SU-DHL-6 (cell line): ENCODE measurements around the gene ZC3H7B.

Source experiments
- H2AFZ ChIP-seq: fragments of 200-600 bp; sonication (generic); 2 replicates; pipeline ENCODE4 v1.6.1; 2014; ENCODE audit warnings: low read depth, mild to moderate bottlenecking, moderate library complexity, mixed read lengths, antibody characterized with exemption, low read length; ENCODE audit not compliant: severe bottlenecking
- H3F3A ChIP-seq: fragments of 200-600 bp; shearing (Covaris generic); 2 replicates; pipeline ENCODE4 v1.6.0; 2016; ENCODE audit warnings: antibody characterized with exemption, mild to moderate bottlenecking; ENCODE audit not compliant: insufficient read depth
- H3K27ac ChIP-seq: fragments of 200-600 bp; sonication (generic); 2 replicates; pipeline ENCODE4 v1.5.1; 2016; ENCODE audit warnings: low read depth, mild to moderate bottlenecking, low read length, moderate library complexity, mixed read lengths
- H3K27me3 ChIP-seq: fragments of 200-600 bp; sonication (generic), shearing (Covaris generic); 2 replicates; pipeline ENCODE4 v1.6.0; 2014; ENCODE audit warnings: mild to moderate bottlenecking, low read length
- H3K36me3 ChIP-seq: fragments of 200-600 bp; sonication (generic); 2 replicates; pipeline ENCODE4 v1.6.1; 2014; ENCODE audit warnings: mild to moderate bottlenecking, low read length, mixed read lengths
- H3K4me2 ChIP-seq: fragments of 300-600, 200-600 bp; shearing (Covaris generic), sonication (generic); 2 replicates; pipeline ENCODE4 v1.6.0; 2014; ENCODE audit warnings: low read length, low read depth, mild to moderate bottlenecking; ENCODE audit not compliant: poor library complexity, severe bottlenecking
- H3K4me3 ChIP-seq: fragments of 200-600 bp; sonication (generic); 2 replicates; pipeline ENCODE4 v1.5.1; 2014; ENCODE audit warnings: antibody characterized with exemption, low read length, mild to moderate bottlenecking, mixed read lengths; ENCODE audit not compliant: insufficient read depth, poor library complexity, severe bottlenecking
- H3K79me2 ChIP-seq: fragments of 200-600 bp; sonication (generic); 2 replicates; pipeline ENCODE4 v1.6.1; 2014; ENCODE audit warnings: mild to moderate bottlenecking, low read length, moderate library complexity; ENCODE audit not compliant: insufficient read depth
- H3K9ac ChIP-seq: fragments of 200-600 bp; sonication (generic); 2 replicates; pipeline ENCODE4 v1.7.0; 2014; ENCODE audit warnings: mild to moderate bottlenecking, low read length
- H3K9me2 ChIP-seq: fragments of 200-600 bp; sonication (generic); replicated peaks from 2 replicates; pipeline ENCODE4 v1.6.1; 2014; ENCODE audit warnings: low read length; ENCODE audit not compliant: insufficient read depth
- H3K9me3 ChIP-seq: fragments of 200-600 bp; sonication (generic); 2 replicates; pipeline ENCODE4 v1.6.1; 2014; ENCODE audit warnings: low read length, mixed read lengths; ENCODE audit not compliant: insufficient read depth
- H4K20me1 ChIP-seq: fragments of 200-600 bp; sonication (generic); 2 replicates; pipeline ENCODE4 v1.6.1; 2014; ENCODE audit warnings: low read depth, mild to moderate bottlenecking, antibody characterized with exemption, low read length, moderate library complexity, mixed read lengths
- CTCF ChIP-seq: fragments of 200-600 bp; sonication (generic); IDR thresholded peaks from one replicate; pipeline ENCODE4 v1.5.1; 2017; ENCODE audit warnings: antibody characterized with exemption, mild to moderate bottlenecking, low read length, moderate library complexity; ENCODE audit not compliant: insufficient read depth, poor library complexity, severe bottlenecking
- EZH2phosphoT487 ChIP-seq: fragments of 200-600 bp; sonication (generic), shearing (Covaris generic); conservative IDR thresholded peaks from 2 replicates; pipeline ENCODE4 v1.6.1; 2018; ENCODE audit warnings: mild to moderate bottlenecking, antibody characterized with exemption, low read length, moderate library complexity, mixed read lengths

ZC3H7B gene

GRCh38 chr22:41310336-41310735 lies 9.0 kb downstream of the ZC3H7B start:
- Histone ChIP-seq H3F3A (peaks cover 4% of the 10 kb centered on the region; the same call in 1 of the 2 replicates), H3K9me3 (no peaks in the 10 kb centered on the region), H3K4me3 (no peak overlapping the region), H3K27me3 (no peaks in the 10 kb centered on the region), H3K79me2 (peaks cover 24% of the 10 kb centered on the region), H4K20me1 (no peaks in the 10 kb centered on the region), H2AFZ (no peak overlapping the region), H3K9ac (no peak overlapping the region), H3K4me2 (no peak overlapping the region), H3K27ac (no peak overlapping the region), H3K36me3 (no peaks in the 10 kb centered on the region), H3K9me2 (no peaks in the 10 kb centered on the region)
- TF ChIP-seq CTCF (no peak), EZH2phosphoT487 (no peak)

DNA sequence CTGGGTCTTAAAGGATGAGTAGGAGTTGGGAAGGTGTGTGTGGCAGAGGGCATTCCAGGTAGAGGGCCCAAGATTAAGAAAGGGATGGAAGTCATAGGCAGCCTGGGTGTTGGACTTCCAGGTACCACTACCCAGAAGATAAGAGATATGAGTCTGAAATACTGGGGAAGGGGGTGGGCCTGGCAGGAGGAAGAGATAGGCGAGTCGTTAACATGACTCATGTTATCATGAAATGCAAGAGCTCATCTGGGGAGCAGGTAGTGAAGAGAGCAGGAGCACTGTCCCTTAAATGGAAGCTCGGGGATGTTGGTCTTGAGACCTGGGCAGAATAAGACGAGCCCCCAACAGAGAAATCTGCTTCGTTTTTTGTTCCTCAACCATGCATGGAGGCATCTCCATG lies 10.2 kb downstream of the ZC3H7B start:
- no peaks in the 10 kb centered on the region for H4K20me1 ChIP-seq

GRCh38 chr22:41314821-41315220 lies 13.5 kb downstream of the ZC3H7B start:
- Histone ChIP-seq H3K79me2 (peaks cover 19% of the 10 kb centered on the region), H3K4me2 (no peak overlapping the region), H3K9me3 (no peaks in the 10 kb centered on the region), H4K20me1 (no peaks in the 10 kb centered on the region), H3K4me3 (no peak overlapping the region), H3K27me3 (no peaks in the 10 kb centered on the region), H2AFZ (no peak overlapping the region), H3K9ac (no peak overlapping the region), H3F3A (no peaks in the 10 kb centered on the region), H3K36me3 (no peaks in the 10 kb centered on the region), H3K27ac (no peak overlapping the region), H3K9me2 (no peaks in the 10 kb centered on the region)
- TF ChIP-seq EZH2phosphoT487 (no peak), CTCF (no peak)

More for the DNA sequence above, 10.2 kb downstream of the ZC3H7B start:
- Histone ChIP-seq H3K36me3 (no peaks in the 10 kb centered on the region), H3K9ac (no peak overlapping the region), H3K4me2 (no peak overlapping the region), H3K4me3 (no peak overlapping the region), H3K79me2 (peaks cover 21% of the 10 kb centered on the region), H3K9me2 (no peaks in the 10 kb centered on the region), H3K27me3 (no peaks in the 10 kb centered on the region), H3K9me3 (no peaks in the 10 kb centered on the region), H2AFZ (no peak overlapping the region), H3F3A (no peaks in the 10 kb centered on the region), H3K27ac (no peak overlapping the region)
- TF ChIP-seq CTCF: no peak
- no peak for TF ChIP-seq EZH2phosphoT487

- H4K20me1 ChIP-seq: no peaks in the 10 kb centered on the region
- H3K9me3 ChIP-seq: no peaks in the 10 kb centered on the region
- no peak overlapping the region for H3K4me3 ChIP-seq
- H3K27ac ChIP-seq: no peak overlapping the region
- no peak overlapping the region for H3K4me2 ChIP-seq
- peaks cover 19% of the 10 kb centered on the region for H3K79me2 ChIP-seq
- no peak overlapping the region for H2AFZ ChIP-seq
- no peak for TF ChIP-seq EZH2phosphoT487
- TF ChIP-seq CTCF: no peak
- no peaks in the 10 kb centered on the region for H3K9me2 ChIP-seq
- no peak overlapping the region for H3K9ac ChIP-seq
- H3K27me3 ChIP-seq: no peaks in the 10 kb centered on the region
- H3F3A ChIP-seq: no peaks in the 10 kb centered on the region
- no peaks in the 10 kb centered on the region for H3K36me3 ChIP-seq
Observed at GRCh38 chr22:41315586-41315985, 14.3 kb downstream of the ZC3H7B start.
